B cell (primary cell): ENCODE results near the gene HNRNPLL. TPM values are rescaled to one million over a fixed set of nuclear protein-coding genes. Genes with fewer than 3 reads are reported as not detected.

Experiments
- ATAC-seq: fragments of 200-7000 bp; cut with Tn5 transposase; one replicate; pipeline ENCODE4 v1.10.0; 2021; ENCODE audit warnings: low read depth, mild to moderate bottlenecking, moderate number of reproducible peaks, moderate library complexity
- CTCF ChIA-PET: fragments of 350-600 bp; sonication (Branson Sonifier 250); formaldehyde crosslinking; loops from one replicate; lab custom pipeline; 2021; ENCODE audit warnings: antibody characterized with exemption, inconsistent platforms; lab: Charles Lee
- POLR2A ChIA-PET: fragments of 350-600 bp; sonication (Branson Sonifier 250); formaldehyde crosslinking; loops from one replicate; lab custom pipeline; 2021; ENCODE audit warnings: antibody characterized with exemption; lab: Charles Lee
- DNase-seq: peaks from one replicate; pipeline ENCODE4 v3.0.0; 2013
- H2AFZ ChIP-seq: 2 replicates; pipeline ENCODE4 v1.6.1; 2012; ENCODE audit warnings: mild to moderate bottlenecking, low read depth, low read length; ENCODE audit not compliant: insufficient read depth, poor library complexity, severe bottlenecking
- H3K27ac ChIP-seq, 2 donors: 1 replicate in 1 of 2; 2 replicates in 1 of 2; pipeline ENCODE4 v1.5.1; 2012 to 2013; ENCODE audit warnings: low read length in 2 of 2, mild to moderate bottlenecking in 2 of 2, moderate library complexity in 1 of 2
- H3K27me3 ChIP-seq, 4 experiments: fragments of 200-600 bp in 1 of 4; sonication (generic) in 1 of 4; replicated peaks in 1 of 4; 1 replicate in 2 of 4; 2 replicates in 2 of 4; pipeline versions ENCODE4 v1.6.1 to v1.7.0; 2013 to 2016; ENCODE audit warnings: low read length in 3 of 4, mild to moderate bottlenecking in 2 of 4, mixed read lengths in 1 of 4, moderate library complexity in 1 of 4; ENCODE audit not compliant: insufficient read depth in 4 of 4, control insufficient read depth in 3 of 4; ENCODE audit errors: control extremely low read depth in 1 of 4
- H3K36me3 ChIP-seq, 2 experiments: replicated peaks in 1 of 2; 1 replicate in 1 of 2; 2 replicates in 1 of 2; pipeline versions ENCODE4 v1.6.1 to v1.7.1; 2013; ENCODE audit warnings: low read length in 1 of 2; ENCODE audit not compliant: insufficient read depth in 2 of 2, control insufficient read depth in 1 of 2; ENCODE audit errors: control extremely low read depth in 1 of 2, extremely low read depth in 1 of 2
- H3K4me1 ChIP-seq, 2 donors: fragments of 200-600 bp in 1 of 2; sonication (generic) in 1 of 2; 1 replicate in 1 of 2; 2 replicates in 1 of 2; pipeline versions ENCODE4 v1.5.1 to v1.6.1; 2013 to 2017; ENCODE audit warnings: low read length in 2 of 2; ENCODE audit not compliant: control insufficient read depth in 2 of 2, insufficient read depth in 2 of 2
- H3K4me2 ChIP-seq: replicated peaks from 2 replicates; pipeline ENCODE3; 2012; ENCODE audit warnings: mild to moderate bottlenecking, low read depth, low read length; ENCODE audit not compliant: poor library complexity, severe bottlenecking
- H3K4me3 ChIP-seq, 5 experiments: fragments of 200-600 bp in 1 of 5; sonication (generic) in 1 of 5; 1 replicate in 3 of 5; 2 replicates in 2 of 5; pipeline versions ENCODE4 v1.5.1 to v1.7.0; 2011 to 2016; ENCODE audit warnings: low read length in 4 of 5, mild to moderate bottlenecking in 4 of 5, low read depth in 2 of 5, control low read depth in 1 of 5, moderate library complexity in 1 of 5; ENCODE audit not compliant: insufficient read depth in 1 of 5; ENCODE audit errors: control extremely low read depth in 1 of 5, extremely low read depth in 1 of 5
- H3K79me2 ChIP-seq: fragments of 200-600 bp; sonication (generic); one replicate; pipeline ENCODE4 v1.6.0; 2016; ENCODE audit warnings: low read length; ENCODE audit not compliant: control insufficient read depth, insufficient read depth
- H3K9ac ChIP-seq: fragments of 200-600 bp; sonication (generic); 2 replicates; pipeline ENCODE4 v1.6.1; 2017; ENCODE audit warnings: mild to moderate bottlenecking, low read length, moderate library complexity
- H3K9me3 ChIP-seq, 3 donors: one replicate each; pipeline versions ENCODE4 v1.6.1 to v1.7.1; 2013; ENCODE audit warnings: low read length in 2 of 3; ENCODE audit not compliant: control insufficient read depth in 2 of 3, insufficient read depth in 1 of 3; ENCODE audit errors: control extremely low read depth in 1 of 3
- H4K20me1 ChIP-seq: 2 replicates; pipeline ENCODE4 v1.6.0; 2012; ENCODE audit warnings: mild to moderate bottlenecking, low read length; ENCODE audit not compliant: insufficient read depth, control insufficient read depth, poor library complexity, severe bottlenecking
- H3K27ac Mint-ChIP-seq: one replicate; pipeline ENCODE4 v1.8.0; 2021; ENCODE audit warnings: mixed read lengths
- H3K27me3 Mint-ChIP-seq: one replicate; pipeline ENCODE4 v1.8.0; 2021; ENCODE audit warnings: mixed read lengths
- H3K4me1 Mint-ChIP-seq: one replicate; pipeline ENCODE4 v1.8.0; 2021; ENCODE audit warnings: mixed read lengths
- H3K4me3 Mint-ChIP-seq: one replicate; pipeline ENCODE4 v1.8.0; 2021; ENCODE audit warnings: mixed read lengths
- H3K9me3 Mint-ChIP-seq: one replicate; pipeline ENCODE4 v1.8.0; 2022; ENCODE audit warnings: mixed read lengths; ENCODE audit not compliant: insufficient read depth
- CTCF ChIP-seq: fragments of 200-600 bp; IDR thresholded peaks from one replicate; pipeline ENCODE4 v1.8.0; 2022; ENCODE audit warnings: antibody characterized with exemption, mild to moderate bottlenecking
- EZH2 ChIP-seq: IDR thresholded peaks from 2 replicates; pipeline ENCODE4 v1.6.1; 2012; ENCODE audit warnings: borderline replicate concordance, low read depth, mild to moderate bottlenecking, moderate library complexity, low read length; ENCODE audit not compliant: insufficient read depth, poor library complexity, severe bottlenecking
- WGBS: methylation state at CpG from one replicate; pipeline ENCODE4 v1.1.5; 2013; ENCODE audit warnings: missing lambda C conversion rate; ENCODE audit not compliant: insufficient coverage; 5-methylcytosine and 5-hydroxymethylcytosine counted together
- intact Hi-C: fragments of 100-400 bp; cut with micrococcal nuclease; formaldehyde crosslinking; loops from one replicate; pipeline ENCODE4 v1.10.0; 2022
- polyA plus RNA-seq: library from polyadenylated mRNA; depleted of rRNA; stranded (reverse); fragments of >200 nt; gene quantifications from 2 replicates; pipeline ENCODE4 v1.2.3, GENCODE V29; 2012
- total RNA-seq, 2 donors: library from RNA; stranded (reverse); fragments of 120-200 nt in 1 of 2; gene quantifications; 1 replicate in 1 of 2; 2 replicates in 1 of 2; pipeline versions ENCODE4 v1.2.3 to v1.2.4, GENCODE V29; 2013 to 2022

The HNRNPLL gene
- total and polyA plus RNA-seq, 2 donors (not counting 1 experiment from before 2014, with no cell fraction given) = 2.1 to 6.7 TPM

DNA sequence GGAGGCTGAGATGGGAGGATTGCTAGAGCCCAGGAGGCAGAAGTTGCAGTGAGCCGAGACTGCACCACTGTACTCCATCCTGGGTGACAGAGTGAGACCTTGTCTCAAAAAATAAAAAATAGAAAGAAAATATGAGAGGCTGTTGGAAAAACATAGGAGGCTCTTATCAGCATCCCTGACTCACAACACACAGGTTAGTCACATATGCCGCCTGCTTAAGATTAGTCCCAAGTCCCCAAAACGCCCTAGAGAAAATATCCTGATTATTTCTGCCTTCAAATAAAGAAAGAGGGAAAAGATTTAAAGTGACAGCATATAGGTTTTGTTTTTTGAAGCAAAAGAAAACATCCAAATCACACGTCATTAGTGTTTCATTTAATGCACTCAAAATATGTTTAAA lies 33.3 kb upstream of the HNRNPLL start:
- no peak overlapping the region for H3K9ac ChIP-seq
- no peak overlapping the region for H3K4me3 ChIP-seq
- WGBS = no CpG with 5 or more reads among the region's 4 CpGs
- no peak for ATAC-seq
- no peaks in the 10 kb centered on the region for H3K36me3 ChIP-seq
- no peak overlapping the region for H2AFZ ChIP-seq
- peaks cover 12% of the 10 kb centered on the region for H3K4me1 Mint-ChIP-seq
- H3K4me2 ChIP-seq = no peak overlapping the region
- no peak overlapping the region for H3K27ac Mint-ChIP-seq
- H3K27ac ChIP-seq = no peak overlapping the region
- no peak for DNase-seq
- intact Hi-C loops = no loop called here
- H3K27me3 Mint-ChIP-seq = peaks cover 15% of the 10 kb centered on the region
- no peaks in the 10 kb centered on the region for H3K79me2 ChIP-seq
- no peaks in the 10 kb centered on the region for H3K9me3 Mint-ChIP-seq
- TF ChIP-seq EZH2 (no peak), CTCF (no peak)
- no peak overlapping the region for H3K4me3 Mint-ChIP-seq
- H3K4me1 ChIP-seq = peaks cover 3 to 8% of the 10 kb centered on the region in 2 donors
- H4K20me1 ChIP-seq = no peaks in the 10 kb centered on the region
- no peaks in the 10 kb centered on the region for H3K9me3 ChIP-seq
- ChIA-PET POLR2A (no interaction called here), CTCF (no interaction called here)
- peaks cover 0 to 2% (median 0%) of the 10 kb centered on the region in 4 experiments for H3K27me3 ChIP-seq

GRCh38 chr2:38635139-38635538 lies 32.4 kb upstream of the HNRNPLL start:
- TF ChIP-seq EZH2 (no peak), CTCF (no peak)

More at GRCh38 chr2:38635139-38635538, 32.4 kb upstream of the HNRNPLL start:
- no CpG with 5 or more reads among the region's 4 CpGs for WGBS
- no peak overlapping the region for H3K4me2 ChIP-seq
- no peak overlapping the region for H2AFZ ChIP-seq
- no peaks in the 10 kb centered on the region for H3K79me2 ChIP-seq
- no peak overlapping the region for H3K27ac ChIP-seq
- H3K4me1 ChIP-seq = peaks cover 3 to 8% of the 10 kb centered on the region in 2 donors
- no peak overlapping the region for H3K4me3 ChIP-seq
- Mint-ChIP-seq H3K9me3 (no peaks in the 10 kb centered on the region), H3K4me1 (peaks cover 12% of the 10 kb centered on the region), H3K27me3 (peaks cover 21% of the 10 kb centered on the region), H3K27ac (no peak overlapping the region), H3K4me3 (no peak overlapping the region)
- H4K20me1 ChIP-seq = no peaks in the 10 kb centered on the region
- no peaks in the 10 kb centered on the region for H3K36me3 ChIP-seq
- intact Hi-C loops = no loop called here
- POLR2A ChIA-PET = no interaction called here
- peaks cover 0 to 2% (median 0%) of the 10 kb centered on the region in 3 donors for H3K9me3 ChIP-seq
- H3K9ac ChIP-seq = no peak overlapping the region
- CTCF ChIA-PET = interaction anchor here (1.1 kb wide), 1 partner anchor 31 kb away, joined by 3 read pairs; no protein-coding TSS in a partner anchor
- ATAC-seq (no peak), DNase-seq (no peak)
- H3K27me3 ChIP-seq = peaks cover 0 to 3% (median 0%) of the 10 kb centered on the region in 4 experiments
